Measurements from ENCODE around the gene KRT33A. TPM values are rescaled to one million over a fixed set of nuclear protein-coding genes. Genes with fewer than 3 reads are reported as not detected.

The KRT33A gene
- total and polyA plus RNA-seq, 10 donors, result not detected

DNA sequence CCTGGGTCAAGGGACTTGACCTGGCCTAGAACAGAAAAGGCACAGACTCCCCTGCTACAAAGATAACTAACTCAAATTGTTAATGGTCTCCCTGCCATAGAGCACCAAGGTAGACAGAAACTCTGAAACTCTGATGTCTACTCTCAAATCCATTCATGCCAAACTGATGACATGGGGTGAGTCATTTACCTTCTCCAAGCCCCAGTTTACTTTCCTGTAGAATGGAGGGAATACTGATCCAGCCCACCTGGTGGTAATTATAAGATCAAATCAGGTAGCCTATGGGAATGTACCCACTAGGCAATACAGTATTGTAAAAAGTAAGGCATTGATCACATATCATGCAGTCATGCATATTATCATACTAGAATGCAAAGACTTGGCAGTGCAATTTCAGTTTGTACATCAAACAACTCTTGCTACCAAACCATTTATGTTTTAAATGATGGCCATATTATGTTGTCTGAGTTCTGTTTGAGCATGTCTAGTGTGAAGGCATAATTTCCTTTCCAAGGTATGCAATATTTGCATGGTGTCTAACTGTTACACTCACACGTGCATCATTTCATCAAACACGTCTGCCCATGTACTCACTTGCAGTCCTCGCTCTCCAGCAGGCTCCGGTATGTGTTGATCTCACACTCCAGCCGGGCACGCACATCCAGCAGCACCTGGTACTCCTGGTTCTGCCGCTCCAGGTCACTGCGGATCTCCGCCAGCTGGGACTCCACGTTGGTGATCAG is 43.8 kb upstream of the KRT33A start:
- no peaks in the 10 kb centered on the region for H3K9me3 ChIP-seq
- H3K36me3 ChIP-seq, result no peaks in the 10 kb centered on the region
- intact Hi-C loops (cut with DNase I; ENCODE audit: low total_unique reads), result no loop called here
- no peak overlapping the region for H3K4me3 ChIP-seq
- peaks cover 0 to 18% (median 0%) of the 10 kb centered on the region in 7 donors for H3K27me3 ChIP-seq (replicated peaks in 1 of 7)
- no peaks in the 10 kb centered on the region for H3K4me1 ChIP-seq
- 86 to 92% (median 90%) methylated on average over 6 to 10 of the region's 10 CpGs for WGBS, 5 donors
- TF ChIP-seq POLR2A (IDR thresholded peaks at IDR 0.05) (no peak), POLR2AphosphoS5 (IDR thresholded peaks at IDR 0.05) (no peak)
- TF ChIP-seq, protein P1, sequence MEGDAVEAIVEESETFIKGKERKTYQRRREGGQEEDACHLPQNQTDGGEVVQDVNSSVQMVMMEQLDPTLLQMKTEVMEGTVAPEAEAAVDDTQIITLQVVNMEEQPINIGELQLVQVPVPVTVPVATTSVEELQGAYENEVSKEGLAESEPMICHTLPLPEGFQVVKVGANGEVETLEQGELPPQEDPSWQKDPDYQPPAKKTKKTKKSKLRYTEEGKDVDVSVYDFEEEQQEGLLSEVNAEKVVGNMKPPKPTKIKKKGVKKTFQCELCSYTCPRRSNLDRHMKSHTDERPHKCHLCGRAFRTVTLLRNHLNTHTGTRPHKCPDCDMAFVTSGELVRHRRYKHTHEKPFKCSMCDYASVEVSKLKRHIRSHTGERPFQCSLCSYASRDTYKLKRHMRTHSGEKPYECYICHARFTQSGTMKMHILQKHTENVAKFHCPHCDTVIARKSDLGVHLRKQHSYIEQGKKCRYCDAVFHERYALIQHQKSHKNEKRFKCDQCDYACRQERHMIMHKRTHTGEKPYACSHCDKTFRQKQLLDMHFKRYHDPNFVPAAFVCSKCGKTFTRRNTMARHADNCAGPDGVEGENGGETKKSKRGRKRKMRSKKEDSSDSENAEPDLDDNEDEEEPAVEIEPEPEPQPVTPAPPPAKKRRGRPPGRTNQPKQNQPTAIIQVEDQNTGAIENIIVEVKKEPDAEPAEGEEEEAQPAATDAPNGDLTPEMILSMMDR (IDR thresholded peaks at IDR 0.05 in 8 of 11, conservative IDR thresholded peaks at IDR 0.05 in 3 of 11), result no peak
- H3K27ac ChIP-seq, result no peak overlapping the region
- DNase-seq, result no peak

DNA sequence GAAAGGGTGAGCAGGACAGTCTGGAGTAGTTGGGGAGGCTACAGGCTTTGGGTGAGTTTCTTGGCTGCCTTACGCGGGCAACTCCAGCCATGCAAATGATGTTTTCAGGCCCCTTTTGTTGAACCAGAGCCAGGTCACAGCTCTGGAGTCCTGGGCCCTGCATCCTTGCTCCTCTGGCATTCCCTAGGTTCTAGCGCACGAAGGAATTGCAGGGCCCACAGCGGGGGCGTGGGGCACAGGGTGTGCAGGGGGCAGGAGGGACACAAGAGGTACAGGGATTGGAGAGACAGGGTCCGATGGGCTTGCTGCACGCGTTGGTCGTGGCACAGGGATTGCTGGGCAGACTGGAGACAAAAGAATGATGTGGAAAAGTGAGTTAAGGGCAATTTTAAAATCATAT is 43.2 kb upstream of the KRT33A start:
- intact Hi-C loops (cut with DNase I; ENCODE audit: low total_unique reads), result no loop called here
- no peak overlapping the region for H3K27ac ChIP-seq
- H3K27me3 ChIP-seq (replicated peaks in 1 of 7), result peaks cover 0 to 17% (median 0%) of the 10 kb centered on the region in 7 donors
- DNase-seq, result no peak
- H3K9me3 ChIP-seq, result no peaks in the 10 kb centered on the region
- no peak overlapping the region for H3K4me3 ChIP-seq
- WGBS, 5 donors, result 71 to 90% (median 89%) methylated on average over 10 of the region's 10 CpGs
- H3K4me1 ChIP-seq, result no peaks in the 10 kb centered on the region
- TF ChIP-seq POLR2A (IDR thresholded peaks at IDR 0.05) (no peak), POLR2AphosphoS5 (IDR thresholded peaks at IDR 0.05) (no peak)
- TF ChIP-seq, protein P1 (IDR thresholded peaks at IDR 0.05 in 8 of 11, conservative IDR thresholded peaks at IDR 0.05 in 3 of 11), result no peak
- no peaks in the 10 kb centered on the region for H3K36me3 ChIP-seq

DNA sequence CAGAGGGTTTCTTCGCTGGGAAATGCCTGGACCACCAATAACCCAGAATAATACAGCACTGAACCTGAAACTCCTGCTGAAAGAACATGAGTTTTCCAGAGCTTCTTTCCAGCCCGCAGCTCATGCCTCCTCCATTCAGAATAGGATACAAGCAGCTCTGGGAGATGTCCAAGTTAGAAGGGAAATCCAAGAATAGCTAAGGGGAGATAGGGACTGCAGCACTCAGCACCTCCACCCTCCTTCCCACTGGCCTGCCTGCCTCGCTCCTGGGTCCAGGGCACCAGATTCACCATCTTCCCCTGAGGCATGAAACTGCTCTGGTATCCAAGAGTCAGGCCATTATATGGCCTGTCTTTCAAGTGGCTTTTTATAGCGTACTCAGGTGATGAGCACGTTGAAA is 42.7 kb upstream of the KRT33A start:
- WGBS, 5 donors, result 72 to 84% (median 77%) methylated on average over 5 of the region's 5 CpGs
- intact Hi-C loops (cut with DNase I; ENCODE audit: low total_unique reads), result no loop called here
- no peaks in the 10 kb centered on the region for H3K9me3 ChIP-seq

DNA sequence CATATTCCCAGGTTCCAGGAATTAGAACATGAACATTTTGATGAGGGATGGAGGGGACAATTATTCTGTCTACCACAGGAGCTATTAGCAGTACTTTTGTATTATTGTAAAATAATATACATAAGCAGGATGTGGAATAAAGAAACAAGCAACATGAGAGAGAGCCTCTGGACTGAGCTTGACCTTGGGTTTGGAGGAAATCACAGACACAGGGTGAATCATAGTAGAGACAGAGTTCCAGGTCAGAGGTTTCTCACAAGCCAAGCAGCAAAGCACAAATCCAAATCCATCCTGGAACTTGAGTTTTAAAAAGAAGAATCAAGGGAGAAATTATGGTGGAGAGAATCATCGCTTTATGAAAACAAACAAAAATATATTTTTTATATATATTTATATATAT is 41.6 kb upstream of the KRT33A start:
- WGBS, 5 donors, result 93 to 98% (median 97%) methylated on average over 1 of the region's 1 CpG
- no peaks in the 10 kb centered on the region for H3K36me3 ChIP-seq
- intact Hi-C loops (cut with DNase I; ENCODE audit: low total_unique reads), result no loop called here
- DNase-seq, result no peak
- H3K9me3 ChIP-seq, result peaks cover 0 to 8% (median 4%) of the 10 kb centered on the region in 8 donors
- peaks cover 0 to 17% (median 0%) of the 10 kb centered on the region in 7 donors for H3K27me3 ChIP-seq (replicated peaks in 1 of 7)
- H3K4me1 ChIP-seq, result no peaks in the 10 kb centered on the region
- no peak overlapping the region for H3K27ac ChIP-seq
- H3K4me3 ChIP-seq, result no peak overlapping the region
- no peak for TF ChIP-seq POLR2AphosphoS5 (IDR thresholded peaks at IDR 0.05)

More for the DNA sequence above, 42.7 kb upstream of the KRT33A start:
- Histone ChIP-seq H3K27me3 (replicated peaks in 1 of 7) (peaks cover 0 to 17% (median 0%) of the 10 kb centered on the region in 7 donors), H3K27ac (no peak overlapping the region), H3K36me3 (no peaks in the 10 kb centered on the region), H3K4me1 (no peaks in the 10 kb centered on the region), H3K4me3 (no peak overlapping the region)
- TF ChIP-seq POLR2AphosphoS5 (IDR thresholded peaks at IDR 0.05) (no peak), POLR2A (IDR thresholded peaks at IDR 0.05) (no peak)
- TF ChIP-seq, protein P1 (IDR thresholded peaks at IDR 0.05 in 8 of 11, conservative IDR thresholded peaks at IDR 0.05 in 3 of 11), result no peak
- no peak for DNase-seq
